ENCODE measurements around the gene SLC12A7.

DNA sequence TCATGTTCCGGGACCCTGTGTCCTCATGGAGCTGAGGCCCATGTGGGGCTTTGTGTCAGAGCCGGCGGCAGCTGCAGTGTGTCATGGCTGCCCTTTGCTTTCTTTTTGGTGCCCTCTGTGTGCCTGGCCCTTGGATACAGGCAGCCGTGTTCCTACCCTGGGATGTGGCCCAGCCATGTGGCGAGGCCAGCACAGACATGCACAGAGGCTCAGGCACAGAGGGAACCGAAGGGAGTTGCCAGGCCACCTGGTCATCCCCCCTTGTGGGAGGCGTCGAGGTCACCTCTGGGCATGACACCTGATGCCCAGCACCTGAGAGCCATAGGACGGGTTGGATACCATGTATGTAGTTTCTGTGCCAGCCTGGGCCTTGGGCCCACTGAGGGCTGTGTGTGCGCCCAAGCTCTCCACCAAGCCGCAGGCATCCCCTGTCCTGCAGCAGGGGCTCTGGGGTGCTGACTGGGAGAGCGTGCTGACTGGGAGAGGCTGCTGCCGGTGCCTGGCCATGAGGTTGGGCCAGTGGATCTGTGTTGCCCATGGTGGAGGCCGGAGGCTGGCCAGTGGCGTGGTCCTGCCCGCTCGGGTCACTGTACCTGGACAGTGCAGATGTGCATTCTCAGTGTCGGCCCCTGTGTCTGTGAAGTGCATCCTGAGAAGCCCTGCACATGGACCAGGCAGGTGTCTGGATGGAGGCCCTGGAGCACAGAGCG, 98.5 kb downstream of the SLC12A7 start:
- TF ChIP-seq POLR2AphosphoS5 (IDR thresholded peaks at IDR 0.05) (no peak), POLR2A (IDR thresholded peaks at IDR 0.05) (no peak)
- TF ChIP-seq, protein P1, sequence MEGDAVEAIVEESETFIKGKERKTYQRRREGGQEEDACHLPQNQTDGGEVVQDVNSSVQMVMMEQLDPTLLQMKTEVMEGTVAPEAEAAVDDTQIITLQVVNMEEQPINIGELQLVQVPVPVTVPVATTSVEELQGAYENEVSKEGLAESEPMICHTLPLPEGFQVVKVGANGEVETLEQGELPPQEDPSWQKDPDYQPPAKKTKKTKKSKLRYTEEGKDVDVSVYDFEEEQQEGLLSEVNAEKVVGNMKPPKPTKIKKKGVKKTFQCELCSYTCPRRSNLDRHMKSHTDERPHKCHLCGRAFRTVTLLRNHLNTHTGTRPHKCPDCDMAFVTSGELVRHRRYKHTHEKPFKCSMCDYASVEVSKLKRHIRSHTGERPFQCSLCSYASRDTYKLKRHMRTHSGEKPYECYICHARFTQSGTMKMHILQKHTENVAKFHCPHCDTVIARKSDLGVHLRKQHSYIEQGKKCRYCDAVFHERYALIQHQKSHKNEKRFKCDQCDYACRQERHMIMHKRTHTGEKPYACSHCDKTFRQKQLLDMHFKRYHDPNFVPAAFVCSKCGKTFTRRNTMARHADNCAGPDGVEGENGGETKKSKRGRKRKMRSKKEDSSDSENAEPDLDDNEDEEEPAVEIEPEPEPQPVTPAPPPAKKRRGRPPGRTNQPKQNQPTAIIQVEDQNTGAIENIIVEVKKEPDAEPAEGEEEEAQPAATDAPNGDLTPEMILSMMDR (IDR thresholded peaks at IDR 0.05) = no peak
